BE2C (cell line): Measurements from ENCODE around the gene CGN.

Source experiments
- DNase-seq: peaks from one replicate; pipeline ENCODE4 v3.0.0-alpha.2; 2020
- H3K27me3 ChIP-seq: fragments of 250-450 bp; sonication (Bioruptor Pico); 2 replicates; pipeline ENCODE4 v1.5.1; 2020; ENCODE audit warnings: mild to moderate bottlenecking
- H3K36me3 ChIP-seq: fragments of 250-450 bp; sonication (Bioruptor Pico); 2 replicates; pipeline ENCODE4 v1.5.1; 2020; ENCODE audit warnings: mild to moderate bottlenecking
- H3K4me1 ChIP-seq: fragments of 250-450 bp; sonication (Bioruptor Pico); 2 replicates; pipeline ENCODE4 v1.5.1; 2020
- H3K4me3 ChIP-seq: 2 replicates; pipeline ENCODE4 v1.5.1; 2011; ENCODE audit warnings: low read depth, low read length
- H3K9me3 ChIP-seq: fragments of 250-450 bp; sonication (Bioruptor Pico); 2 replicates; pipeline ENCODE4 v1.5.1; 2020
- CTCF ChIP-seq: IDR thresholded peaks from 2 replicates; pipeline ENCODE4 v1.5.1; 2012; ENCODE audit warnings: mild to moderate bottlenecking, low read depth, low read length

CGN gene

DNA sequence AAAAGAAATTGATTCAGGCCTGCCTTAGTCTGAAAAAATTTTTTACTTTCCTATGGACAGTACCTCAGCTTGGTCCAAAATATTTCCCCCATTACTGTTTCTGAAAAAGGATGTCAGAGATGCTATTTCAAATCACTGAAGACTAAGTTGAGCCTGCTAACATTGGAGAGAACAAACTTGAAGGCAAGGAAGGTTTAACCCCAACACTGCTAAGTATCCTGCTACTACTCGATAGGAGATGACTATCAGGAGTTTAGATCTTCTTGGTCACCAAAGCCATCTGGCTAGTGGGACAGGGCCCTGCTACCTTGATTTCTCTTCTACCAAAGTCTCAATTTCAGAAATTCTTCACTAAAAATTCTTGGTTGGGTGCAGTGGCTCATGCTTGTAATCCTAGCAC is 29.2 kb upstream of the CGN start:
- H3K36me3 ChIP-seq: no peaks in the 10 kb centered on the region
- no peak overlapping the region for H3K4me3 ChIP-seq
- no peaks in the 10 kb centered on the region for H3K4me1 ChIP-seq
- TF ChIP-seq CTCF: no peak
- no peaks in the 10 kb centered on the region for H3K27me3 ChIP-seq
- H3K9me3 ChIP-seq: peaks cover 4% of the 10 kb centered on the region
- DNase-seq: no peak

GRCh38 chr1:151485685-151486255 is 25.4 kb upstream of the CGN start:
- DNase-seq: peak; percentile 7
- no peak for TF ChIP-seq CTCF

DNA sequence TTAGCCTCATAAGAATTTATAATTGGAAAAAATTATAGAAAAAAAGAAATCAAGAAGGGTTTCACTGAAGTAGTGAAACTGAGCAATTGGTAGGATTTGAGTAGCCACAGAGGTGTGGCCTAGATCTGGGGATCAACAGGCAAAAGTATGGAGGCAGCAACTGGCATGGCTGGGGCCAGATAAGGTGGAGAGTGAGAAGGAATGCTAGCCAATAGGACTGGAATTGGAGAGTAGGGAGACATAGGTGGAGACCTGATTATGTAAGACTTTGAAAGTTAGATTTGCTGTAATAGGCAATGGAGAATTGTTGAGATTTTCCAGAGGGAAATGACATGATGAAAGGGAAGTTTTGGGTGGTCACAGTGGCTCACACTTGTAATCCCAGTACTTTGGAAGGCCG is 24.6 kb upstream of the CGN start:
- Histone ChIP-seq H3K9me3 (peaks cover 4% of the 10 kb centered on the region), H3K36me3 (no peaks in the 10 kb centered on the region), H3K4me1 (no peaks in the 10 kb centered on the region), H3K4me3 (no peak overlapping the region), H3K27me3 (no peaks in the 10 kb centered on the region)
- TF ChIP-seq CTCF: no peak
- no peak for DNase-seq

More at GRCh38 chr1:151485685-151486255, 25.4 kb upstream of the CGN start:
- Histone ChIP-seq H3K4me3 (no peak overlapping the region), H3K9me3 (peaks cover 4% of the 10 kb centered on the region), H3K27me3 (no peaks in the 10 kb centered on the region), H3K36me3 (no peaks in the 10 kb centered on the region), H3K4me1 (no peaks in the 10 kb centered on the region)

DNA sequence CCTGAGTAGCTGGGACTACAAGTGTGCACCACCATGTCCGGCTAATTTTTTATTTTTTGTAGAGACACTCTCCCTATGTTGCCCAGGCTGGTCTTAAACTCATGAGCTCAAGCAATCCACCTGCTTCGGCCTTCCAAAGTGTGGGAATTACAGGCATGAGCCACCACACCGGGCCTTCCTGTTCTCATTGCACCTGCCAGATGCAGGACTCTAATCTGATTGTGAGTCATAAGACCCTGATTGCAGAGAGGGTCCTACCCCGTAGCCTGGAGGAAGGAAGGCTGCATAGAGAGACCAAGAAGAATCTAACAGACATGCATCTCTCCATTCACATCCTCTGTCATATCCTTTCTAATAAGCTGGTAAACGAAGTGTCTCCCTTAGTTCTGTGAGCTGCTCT is 19.5 kb upstream of the CGN start:
- Histone ChIP-seq H3K4me1 (no peaks in the 10 kb centered on the region), H3K27me3 (no peaks in the 10 kb centered on the region), H3K36me3 (no peaks in the 10 kb centered on the region), H3K4me3 (no peak overlapping the region), H3K9me3 (no peaks in the 10 kb centered on the region)
- no peak for TF ChIP-seq CTCF
- DNase-seq: peak; percentile 27

GRCh38 chr1:151492120-151492519 is 19.1 kb upstream of the CGN start:
- H3K27me3 ChIP-seq: no peaks in the 10 kb centered on the region
- TF ChIP-seq CTCF: no peak

DNA sequence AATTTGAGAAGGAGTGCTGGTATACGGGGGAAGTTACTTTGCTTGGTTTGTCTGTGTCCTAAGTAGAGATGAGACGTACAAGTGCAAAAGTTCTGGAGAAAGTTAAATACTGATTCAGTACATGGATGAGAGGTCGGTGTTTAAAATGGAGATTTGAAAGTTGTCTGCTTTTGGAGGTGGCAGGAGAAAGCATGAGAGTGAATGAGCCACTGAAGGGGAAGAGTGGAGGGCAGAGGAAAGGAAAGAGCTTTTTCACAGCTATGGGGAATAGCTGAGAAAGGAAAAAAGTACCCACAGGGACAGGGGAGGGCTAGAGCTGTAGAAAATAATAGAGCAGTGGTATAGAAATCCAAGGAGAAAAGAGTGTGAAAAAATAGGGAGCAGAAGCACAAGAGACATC is 18.1 kb upstream of the CGN start:
- no peaks in the 10 kb centered on the region for H3K4me1 ChIP-seq
- H3K4me3 ChIP-seq: no peak overlapping the region
- no peaks in the 10 kb centered on the region for H3K36me3 ChIP-seq
- no peaks in the 10 kb centered on the region for H3K9me3 ChIP-seq
- TF ChIP-seq CTCF: no peak
- no peaks in the 10 kb centered on the region for H3K27me3 ChIP-seq
- no peak for DNase-seq

More at GRCh38 chr1:151492120-151492519, 19.1 kb upstream of the CGN start:
- no peak for DNase-seq
- Histone ChIP-seq H3K36me3 (no peaks in the 10 kb centered on the region), H3K4me1 (no peaks in the 10 kb centered on the region), H3K9me3 (no peaks in the 10 kb centered on the region), H3K4me3 (no peak overlapping the region)
